ENCODE results near the gene STK32B.

Gene STK32B

DNA sequence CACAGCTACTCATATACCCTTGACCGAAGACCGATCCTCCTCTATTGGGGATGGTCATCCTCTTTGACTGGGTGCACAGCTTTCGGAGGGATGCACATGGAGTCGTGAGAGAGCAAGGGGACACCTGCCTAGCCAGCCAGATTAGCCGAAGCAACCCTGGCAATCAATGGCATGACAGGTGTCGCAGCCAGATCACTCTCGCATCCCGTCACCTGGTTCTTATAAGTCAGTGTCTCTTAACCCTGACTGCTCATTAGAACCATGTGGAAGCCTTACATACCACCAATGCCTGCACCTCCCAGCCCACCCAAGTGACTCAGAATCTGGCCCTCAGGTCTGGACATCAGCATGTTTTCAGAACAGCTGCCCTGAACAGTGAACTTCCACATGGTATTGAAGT is 407.4 kb downstream of the STK32B start:
- TF ChIP-seq ZNF274 (IDR thresholded peaks at IDR 0.05; ENCODE audit: low read length), result no peak
- no peak for TF ChIP-seq ZNF274 (tag by site-specific recombination; IDR thresholded peaks at IDR 0.05; ENCODE audit: borderline replicate concordance)
- TF ChIP-seq ZNF16 (tag by site-specific recombination; IDR thresholded peaks at IDR 0.05; ENCODE audit: low read depth), result no peak
- TF ChIP-seq, protein P1, sequence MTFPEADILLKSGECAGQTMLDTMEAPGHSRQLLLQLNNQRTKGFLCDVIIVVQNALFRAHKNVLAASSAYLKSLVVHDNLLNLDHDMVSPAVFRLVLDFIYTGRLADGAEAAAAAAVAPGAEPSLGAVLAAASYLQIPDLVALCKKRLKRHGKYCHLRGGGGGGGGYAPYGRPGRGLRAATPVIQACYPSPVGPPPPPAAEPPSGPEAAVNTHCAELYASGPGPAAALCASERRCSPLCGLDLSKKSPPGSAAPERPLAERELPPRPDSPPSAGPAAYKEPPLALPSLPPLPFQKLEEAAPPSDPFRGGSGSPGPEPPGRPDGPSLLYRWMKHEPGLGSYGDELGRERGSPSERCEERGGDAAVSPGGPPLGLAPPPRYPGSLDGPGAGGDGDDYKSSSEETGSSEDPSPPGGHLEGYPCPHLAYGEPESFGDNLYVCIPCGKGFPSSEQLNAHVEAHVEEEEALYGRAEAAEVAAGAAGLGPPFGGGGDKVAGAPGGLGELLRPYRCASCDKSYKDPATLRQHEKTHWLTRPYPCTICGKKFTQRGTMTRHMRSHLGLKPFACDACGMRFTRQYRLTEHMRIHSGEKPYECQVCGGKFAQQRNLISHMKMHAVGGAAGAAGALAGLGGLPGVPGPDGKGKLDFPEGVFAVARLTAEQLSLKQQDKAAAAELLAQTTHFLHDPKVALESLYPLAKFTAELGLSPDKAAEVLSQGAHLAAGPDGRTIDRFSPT (tag by site-specific recombination; IDR thresholded peaks at IDR 0.05), result no peak
- H3K9me3 ChIP-seq (ENCODE audit: control insufficient read depth, insufficient read depth, low read depth, low read length), result no peaks in the 10 kb centered on the region
- POLR2A ChIA-PET, result no interaction called here
- H3K4me1 ChIP-seq (ENCODE audit: control insufficient read depth, insufficient read depth, low read length), result no peaks in the 10 kb centered on the region
- CTCF ChIA-PET, result interaction anchor here (0.6 to 2.2 kb wide), 3 partner anchors 29 to 191 kb away, joined by 3 to 9 read pairs (median 3); no protein-coding TSS in a partner anchor
- no peak overlapping the region for H3K4me3 ChIP-seq (ENCODE audit: low read depth, low read length)
- H3K36me3 ChIP-seq (ENCODE audit: control insufficient read depth in 2 of 2, insufficient read depth in 1 of 2, low read length in 2 of 2), result no peaks in the 10 kb centered on the region
- H3K27ac ChIP-seq (ENCODE audit: extremely low read depth, low read depth, low read length), result no peak overlapping the region

DNA sequence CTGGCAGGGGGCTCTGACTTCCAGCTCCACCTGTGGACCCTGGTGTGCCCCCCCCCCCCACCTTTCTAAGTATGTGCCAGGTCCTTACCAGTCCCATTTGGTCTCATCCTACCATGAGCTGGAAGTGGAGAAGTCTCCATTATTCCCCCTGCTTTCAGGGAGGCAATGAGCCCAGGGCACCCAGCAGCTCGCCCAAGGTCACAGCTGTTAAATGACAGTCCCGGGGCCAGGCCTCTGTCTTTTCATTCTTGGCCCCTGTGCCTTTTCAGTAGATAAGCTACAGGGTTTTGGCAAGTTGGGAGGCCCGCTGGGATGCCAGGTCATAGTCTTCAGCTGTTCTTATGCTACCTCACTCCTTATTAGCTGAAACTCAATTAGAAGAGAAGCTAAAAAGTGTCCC is 408.0 kb downstream of the STK32B start:
- TF ChIP-seq, protein P2, sequence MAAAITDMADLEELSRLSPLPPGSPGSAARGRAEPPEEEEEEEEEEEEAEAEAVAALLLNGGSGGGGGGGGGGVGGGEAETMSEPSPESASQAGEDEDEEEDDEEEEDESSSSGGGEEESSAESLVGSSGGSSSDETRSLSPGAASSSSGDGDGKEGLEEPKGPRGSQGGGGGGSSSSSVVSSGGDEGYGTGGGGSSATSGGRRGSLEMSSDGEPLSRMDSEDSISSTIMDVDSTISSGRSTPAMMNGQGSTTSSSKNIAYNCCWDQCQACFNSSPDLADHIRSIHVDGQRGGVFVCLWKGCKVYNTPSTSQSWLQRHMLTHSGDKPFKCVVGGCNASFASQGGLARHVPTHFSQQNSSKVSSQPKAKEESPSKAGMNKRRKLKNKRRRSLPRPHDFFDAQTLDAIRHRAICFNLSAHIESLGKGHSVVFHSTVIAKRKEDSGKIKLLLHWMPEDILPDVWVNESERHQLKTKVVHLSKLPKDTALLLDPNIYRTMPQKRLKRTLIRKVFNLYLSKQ (tag by site-specific recombination; IDR thresholded peaks at IDR 0.05; ENCODE audit: borderline replicate concordance), result no peak
- TF ChIP-seq, protein P3, sequence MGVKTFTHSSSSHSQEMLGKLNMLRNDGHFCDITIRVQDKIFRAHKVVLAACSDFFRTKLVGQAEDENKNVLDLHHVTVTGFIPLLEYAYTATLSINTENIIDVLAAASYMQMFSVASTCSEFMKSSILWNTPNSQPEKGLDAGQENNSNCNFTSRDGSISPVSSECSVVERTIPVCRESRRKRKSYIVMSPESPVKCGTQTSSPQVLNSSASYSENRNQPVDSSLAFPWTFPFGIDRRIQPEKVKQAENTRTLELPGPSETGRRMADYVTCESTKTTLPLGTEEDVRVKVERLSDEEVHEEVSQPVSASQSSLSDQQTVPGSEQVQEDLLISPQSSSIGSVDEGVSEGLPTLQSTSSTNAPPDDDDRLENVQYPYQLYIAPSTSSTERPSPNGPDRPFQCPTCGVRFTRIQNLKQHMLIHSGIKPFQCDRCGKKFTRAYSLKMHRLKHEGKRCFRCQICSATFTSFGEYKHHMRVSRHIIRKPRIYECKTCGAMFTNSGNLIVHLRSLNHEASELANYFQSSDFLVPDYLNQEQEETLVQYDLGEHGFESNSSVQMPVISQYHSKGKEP (tag by site-specific recombination; IDR thresholded peaks at IDR 0.05), result no peak
- TF ChIP-seq KLF16 (tag by site-specific recombination; IDR thresholded peaks at IDR 0.05) (no peak), ZNF202 (tag by site-specific recombination; IDR thresholded peaks at IDR 0.05; ENCODE audit: borderline replicate concordance) (no peak), KLF10 (tag by site-specific recombination; IDR thresholded peaks at IDR 0.05) (no peak), ZNF548 (tag by site-specific recombination; IDR thresholded peaks at IDR 0.05) (no peak), MEIS1 (CRISPR knock-in tag; IDR thresholded peaks at IDR 0.05; ENCODE audit: borderline replicate concordance) (no peak)
- TF ChIP-seq, protein P1 (tag by site-specific recombination; IDR thresholded peaks at IDR 0.05), result no peak
- CTCF ChIA-PET, result interaction anchor here (0.6 to 2.2 kb wide), 8 partner anchors 9 to 190 kb away, joined by 3 to 9 read pairs (median 3); no protein-coding TSS in a partner anchor
- no peaks in the 10 kb centered on the region for H3K9me3 ChIP-seq (ENCODE audit: control insufficient read depth, insufficient read depth, low read depth, low read length)
- H3K4me1 ChIP-seq (ENCODE audit: control insufficient read depth, insufficient read depth, low read length), result no peaks in the 10 kb centered on the region
- POLR2A ChIA-PET, result no interaction called here
- H3K4me3 ChIP-seq (ENCODE audit: low read depth, low read length), result no peak overlapping the region
- H3K36me3 ChIP-seq (ENCODE audit: control insufficient read depth in 2 of 2, insufficient read depth in 1 of 2, low read length in 2 of 2), result no peaks in the 10 kb centered on the region
- H3K27ac ChIP-seq (ENCODE audit: extremely low read depth, low read depth, low read length), result no peak overlapping the region

DNA sequence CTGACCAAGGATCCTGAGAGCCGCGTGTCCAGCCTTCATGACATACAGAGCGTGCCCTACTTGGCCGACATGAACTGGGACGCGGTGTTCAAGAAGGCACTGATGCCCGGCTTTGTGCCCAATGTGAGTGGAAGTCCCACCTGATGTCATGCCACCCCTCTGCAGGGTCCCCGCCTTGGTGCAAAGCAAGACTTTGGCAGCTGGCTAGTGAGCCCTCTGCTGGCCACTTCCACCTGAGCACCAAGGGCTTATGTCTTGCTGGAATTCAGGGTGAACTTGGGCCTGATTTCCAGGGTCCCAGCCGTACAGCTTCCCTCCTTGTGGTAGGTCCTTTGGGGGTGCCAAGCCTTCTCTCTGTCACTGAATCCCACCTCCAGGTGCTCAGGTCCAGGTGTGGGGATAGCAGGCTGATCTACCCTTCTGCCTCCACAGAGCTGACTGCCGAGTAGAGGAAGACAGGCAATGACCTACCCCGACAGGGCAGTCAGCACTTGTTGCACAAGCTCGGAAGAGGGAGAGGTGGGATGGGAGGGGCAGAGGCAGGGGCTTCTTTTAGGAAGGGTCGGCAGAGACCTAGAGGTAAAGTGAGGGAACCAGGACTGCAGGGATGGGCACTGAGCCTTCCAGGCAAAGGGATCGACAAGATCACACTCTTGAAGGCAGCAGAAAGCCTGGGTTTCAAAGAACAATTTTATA is 409.0 kb downstream of the STK32B start:
- Histone ChIP-seq H3K9me3 (ENCODE audit: control insufficient read depth, insufficient read depth, low read depth, low read length) (no peaks in the 10 kb centered on the region), H3K4me1 (ENCODE audit: control insufficient read depth, insufficient read depth, low read length) (no peaks in the 10 kb centered on the region), H3K4me3 (ENCODE audit: low read depth, low read length) (no peak overlapping the region), H3K36me3 (ENCODE audit: control insufficient read depth in 2 of 2, insufficient read depth in 1 of 2, low read length in 2 of 2) (no peaks in the 10 kb centered on the region), H3K27ac (ENCODE audit: extremely low read depth, low read depth, low read length) (no peak overlapping the region)
- POLR2A ChIA-PET, result no interaction called here
- CTCF ChIA-PET, result interaction anchor here (0.6 to 2.2 kb wide), 10 partner anchors 10 to 406 kb away, joined by 3 to 9 read pairs (median 3); no protein-coding TSS in a partner anchor
- no peak for TF ChIP-seq SALL2 (tag by site-specific recombination; IDR thresholded peaks at IDR 0.05; ENCODE audit: borderline replicate concordance)
- no peak for TF ChIP-seq ZNF501 (tag by site-specific recombination; IDR thresholded peaks at IDR 0.05)
- TF ChIP-seq SCRT2 (tag by site-specific recombination; IDR thresholded peaks at IDR 0.05), result peak; percentile 49; the same call in 1 of the 2 replicates
- TF ChIP-seq, protein P4, sequence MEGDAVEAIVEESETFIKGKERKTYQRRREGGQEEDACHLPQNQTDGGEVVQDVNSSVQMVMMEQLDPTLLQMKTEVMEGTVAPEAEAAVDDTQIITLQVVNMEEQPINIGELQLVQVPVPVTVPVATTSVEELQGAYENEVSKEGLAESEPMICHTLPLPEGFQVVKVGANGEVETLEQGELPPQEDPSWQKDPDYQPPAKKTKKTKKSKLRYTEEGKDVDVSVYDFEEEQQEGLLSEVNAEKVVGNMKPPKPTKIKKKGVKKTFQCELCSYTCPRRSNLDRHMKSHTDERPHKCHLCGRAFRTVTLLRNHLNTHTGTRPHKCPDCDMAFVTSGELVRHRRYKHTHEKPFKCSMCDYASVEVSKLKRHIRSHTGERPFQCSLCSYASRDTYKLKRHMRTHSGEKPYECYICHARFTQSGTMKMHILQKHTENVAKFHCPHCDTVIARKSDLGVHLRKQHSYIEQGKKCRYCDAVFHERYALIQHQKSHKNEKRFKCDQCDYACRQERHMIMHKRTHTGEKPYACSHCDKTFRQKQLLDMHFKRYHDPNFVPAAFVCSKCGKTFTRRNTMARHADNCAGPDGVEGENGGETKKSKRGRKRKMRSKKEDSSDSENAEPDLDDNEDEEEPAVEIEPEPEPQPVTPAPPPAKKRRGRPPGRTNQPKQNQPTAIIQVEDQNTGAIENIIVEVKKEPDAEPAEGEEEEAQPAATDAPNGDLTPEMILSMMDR (tag by site-specific recombination; IDR thresholded peaks at IDR 0.05), result 0 out of 2 replicates have a peak, but pooled peaks have one; percentile 20
- no peak for TF ChIP-seq SETDB1 (IDR thresholded peaks at IDR 0.05; ENCODE audit: insufficient read length, low read length)
- no peak for TF ChIP-seq ZNF404 (tag by site-specific recombination; IDR thresholded peaks at IDR 0.05)
- no peak for TF ChIP-seq ZNF660 (tag by site-specific recombination; IDR thresholded peaks at IDR 0.05)
- TF ChIP-seq, protein P5, sequence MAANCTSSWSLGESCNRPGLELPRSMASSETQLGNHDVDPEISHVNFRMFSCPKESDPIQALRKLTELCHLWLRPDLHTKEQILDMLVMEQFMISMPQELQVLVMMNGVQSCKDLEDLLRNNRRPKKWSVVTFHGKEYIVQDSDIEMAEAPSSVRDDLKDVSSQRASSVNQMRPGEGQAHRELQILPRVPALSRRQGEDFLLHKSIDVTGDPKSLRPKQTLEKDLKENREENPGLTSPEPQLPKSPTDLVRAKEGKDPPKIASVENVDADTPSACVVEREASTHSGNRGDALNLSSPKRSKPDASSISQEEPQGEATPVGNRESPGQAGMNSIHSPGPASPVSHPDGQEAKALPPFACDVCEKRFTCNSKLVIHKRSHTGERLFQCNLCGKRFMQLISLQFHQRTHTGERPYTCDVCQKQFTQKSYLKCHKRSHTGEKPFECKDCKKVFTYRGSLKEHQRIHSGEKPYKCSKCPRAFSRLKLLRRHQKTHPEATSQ (tag by site-specific recombination; IDR thresholded peaks at IDR 0.05), result no peak

All from HEK293 (cell line).